Measurements from ENCODE around the gene PAM.

DNA sequence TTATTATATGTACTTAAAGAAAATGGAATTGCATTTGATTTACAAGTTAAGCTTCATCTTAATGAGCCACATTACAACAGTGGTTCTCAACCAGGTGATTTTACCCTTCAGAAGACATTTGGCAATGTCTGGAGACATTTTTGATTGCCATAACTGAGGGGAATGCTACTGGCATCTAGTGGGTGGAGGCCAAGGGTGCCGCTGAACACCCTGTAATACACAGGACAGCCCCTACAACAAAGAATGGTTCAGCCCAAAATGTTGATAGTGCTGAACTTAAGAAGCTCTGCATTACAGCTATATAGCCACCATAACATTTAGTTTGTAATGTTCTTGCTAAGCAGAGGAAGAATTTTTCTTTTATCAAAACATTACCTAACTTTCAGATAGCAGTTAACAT lies 103.1 kb downstream of the PAM start:
- TF ChIP-seq EP300 (conservative IDR thresholded peaks at IDR 0.05; ENCODE audit: poor library complexity, severe bottlenecking) (no peak), EZH2 (IDR thresholded peaks at IDR 0.05; ENCODE audit: borderline replicate concordance, insufficient read depth, low read length, poor library complexity, severe bottlenecking) (no peak), POLR2AphosphoS5 (IDR thresholded peaks at IDR 0.05) (no peak), TAF1 (IDR thresholded peaks at IDR 0.05; ENCODE audit: low read depth) (no peak)
- TF ChIP-seq, protein P1, sequence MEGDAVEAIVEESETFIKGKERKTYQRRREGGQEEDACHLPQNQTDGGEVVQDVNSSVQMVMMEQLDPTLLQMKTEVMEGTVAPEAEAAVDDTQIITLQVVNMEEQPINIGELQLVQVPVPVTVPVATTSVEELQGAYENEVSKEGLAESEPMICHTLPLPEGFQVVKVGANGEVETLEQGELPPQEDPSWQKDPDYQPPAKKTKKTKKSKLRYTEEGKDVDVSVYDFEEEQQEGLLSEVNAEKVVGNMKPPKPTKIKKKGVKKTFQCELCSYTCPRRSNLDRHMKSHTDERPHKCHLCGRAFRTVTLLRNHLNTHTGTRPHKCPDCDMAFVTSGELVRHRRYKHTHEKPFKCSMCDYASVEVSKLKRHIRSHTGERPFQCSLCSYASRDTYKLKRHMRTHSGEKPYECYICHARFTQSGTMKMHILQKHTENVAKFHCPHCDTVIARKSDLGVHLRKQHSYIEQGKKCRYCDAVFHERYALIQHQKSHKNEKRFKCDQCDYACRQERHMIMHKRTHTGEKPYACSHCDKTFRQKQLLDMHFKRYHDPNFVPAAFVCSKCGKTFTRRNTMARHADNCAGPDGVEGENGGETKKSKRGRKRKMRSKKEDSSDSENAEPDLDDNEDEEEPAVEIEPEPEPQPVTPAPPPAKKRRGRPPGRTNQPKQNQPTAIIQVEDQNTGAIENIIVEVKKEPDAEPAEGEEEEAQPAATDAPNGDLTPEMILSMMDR (IDR thresholded peaks at IDR 0.05; ENCODE audit: poor library complexity, severe bottlenecking), result no peak
- TF ChIP-seq, protein P2, sequence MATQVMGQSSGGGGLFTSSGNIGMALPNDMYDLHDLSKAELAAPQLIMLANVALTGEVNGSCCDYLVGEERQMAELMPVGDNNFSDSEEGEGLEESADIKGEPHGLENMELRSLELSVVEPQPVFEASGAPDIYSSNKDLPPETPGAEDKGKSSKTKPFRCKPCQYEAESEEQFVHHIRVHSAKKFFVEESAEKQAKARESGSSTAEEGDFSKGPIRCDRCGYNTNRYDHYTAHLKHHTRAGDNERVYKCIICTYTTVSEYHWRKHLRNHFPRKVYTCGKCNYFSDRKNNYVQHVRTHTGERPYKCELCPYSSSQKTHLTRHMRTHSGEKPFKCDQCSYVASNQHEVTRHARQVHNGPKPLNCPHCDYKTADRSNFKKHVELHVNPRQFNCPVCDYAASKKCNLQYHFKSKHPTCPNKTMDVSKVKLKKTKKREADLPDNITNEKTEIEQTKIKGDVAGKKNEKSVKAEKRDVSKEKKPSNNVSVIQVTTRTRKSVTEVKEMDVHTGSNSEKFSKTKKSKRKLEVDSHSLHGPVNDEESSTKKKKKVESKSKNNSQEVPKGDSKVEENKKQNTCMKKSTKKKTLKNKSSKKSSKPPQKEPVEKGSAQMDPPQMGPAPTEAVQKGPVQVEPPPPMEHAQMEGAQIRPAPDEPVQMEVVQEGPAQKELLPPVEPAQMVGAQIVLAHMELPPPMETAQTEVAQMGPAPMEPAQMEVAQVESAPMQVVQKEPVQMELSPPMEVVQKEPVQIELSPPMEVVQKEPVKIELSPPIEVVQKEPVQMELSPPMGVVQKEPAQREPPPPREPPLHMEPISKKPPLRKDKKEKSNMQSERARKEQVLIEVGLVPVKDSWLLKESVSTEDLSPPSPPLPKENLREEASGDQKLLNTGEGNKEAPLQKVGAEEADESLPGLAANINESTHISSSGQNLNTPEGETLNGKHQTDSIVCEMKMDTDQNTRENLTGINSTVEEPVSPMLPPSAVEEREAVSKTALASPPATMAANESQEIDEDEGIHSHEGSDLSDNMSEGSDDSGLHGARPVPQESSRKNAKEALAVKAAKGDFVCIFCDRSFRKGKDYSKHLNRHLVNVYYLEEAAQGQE (IDR thresholded peaks at IDR 0.05; ENCODE audit: borderline replicate concordance), result no peak

All from neural cell (in vitro differentiated cells).